ENCODE data around the gene PRR20G. TPM values are rescaled to one million over a fixed set of nuclear protein-coding genes. Genes with fewer than 3 reads are reported as not detected.

PRR20G gene
- total RNA-seq, 1 donor: not detected

- H3K4me3 ChIP-seq (ENCODE audit: low read depth, low read length): no peak overlapping the region
- no peak for DNase-seq (ENCODE audit: low read depth)
- TF ChIP-seq CTCF (IDR thresholded peaks at IDR 0.05; ENCODE audit: insufficient read depth, low read depth, low read length): no peak
These were observed 32.3 kb downstream of the PRR20G start for GRCh38 chr3:127255516-127255915.

GRCh38 chr3:127254730-127255129 is 33.1 kb downstream of the PRR20G start:
- peak; percentile 35 for TF ChIP-seq CTCF (IDR thresholded peaks at IDR 0.05; ENCODE audit: insufficient read depth, low read depth, low read length)
- DNase-seq (ENCODE audit: low read depth): no peak
- H3K4me3 ChIP-seq (ENCODE audit: low read depth, low read length): no peak overlapping the region

GRCh38 chr3:127254033-127254644 is 33.7 kb downstream of the PRR20G start:
- no peak overlapping the region for H3K4me3 ChIP-seq (ENCODE audit: low read depth, low read length)
- DNase-seq (ENCODE audit: low read depth): no peak
- no peak for TF ChIP-seq CTCF (IDR thresholded peaks at IDR 0.05; ENCODE audit: insufficient read depth, low read depth, low read length)

- TF ChIP-seq CTCF (IDR thresholded peaks at IDR 0.05; ENCODE audit: insufficient read depth, low read depth, low read length): no peak
- no peak for DNase-seq (ENCODE audit: low read depth)
- no peak overlapping the region for H3K4me3 ChIP-seq (ENCODE audit: low read depth, low read length)
These were observed 34.4 kb downstream of the PRR20G start for GRCh38 chr3:127253491-127253890.

GRCh38 chr3:127252446-127252845 is 35.4 kb downstream of the PRR20G start:
- H3K4me3 ChIP-seq (ENCODE audit: low read depth, low read length): no peak overlapping the region
- no peak for TF ChIP-seq CTCF (IDR thresholded peaks at IDR 0.05; ENCODE audit: insufficient read depth, low read depth, low read length)
- DNase-seq (ENCODE audit: low read depth): no peak

- TF ChIP-seq CTCF (IDR thresholded peaks at IDR 0.05; ENCODE audit: insufficient read depth, low read depth, low read length): no peak
- no peak overlapping the region for H3K4me3 ChIP-seq (ENCODE audit: low read depth, low read length)
- DNase-seq (ENCODE audit: low read depth): no peak
These were observed 37.8 kb downstream of the PRR20G start for GRCh38 chr3:127250032-127250431.

- TF ChIP-seq CTCF (IDR thresholded peaks at IDR 0.05; ENCODE audit: insufficient read depth, low read depth, low read length): no peak
- DNase-seq (ENCODE audit: low read depth): no peak
- no peak overlapping the region for H3K4me3 ChIP-seq (ENCODE audit: low read depth, low read length)
These were observed 40.6 kb downstream of the PRR20G start for GRCh38 chr3:127247292-127247691.

Data from fibroblast of villous mesenchyme (primary cell).